Neural crest cell (in vitro differentiated cells): ENCODE data around the gene DSCAM. TPM values are rescaled to one million over a fixed set of nuclear protein-coding genes. Genes with fewer than 3 reads are reported as not detected.

ENCODE experiments used
- DNase-seq: peaks from one replicate; pipeline ENCODE4 v3.0.0; 2021; ENCODE audit warnings: low read depth, mixed read lengths, low spot score
- H3K27ac Mint-ChIP-seq: one replicate; pipeline ENCODE4 v1.8.0; 2021; ENCODE audit warnings: mild to moderate bottlenecking, mixed read lengths; ENCODE audit not compliant: unreplicated experiment
- H3K27me3 Mint-ChIP-seq: 2 replicates; pipeline ENCODE4 v1.8.0; 2021; ENCODE audit warnings: low read depth, mild to moderate bottlenecking, mixed read lengths
- H3K36me3 Mint-ChIP-seq: 2 replicates; pipeline ENCODE4 v1.8.0; 2021; ENCODE audit warnings: low read depth, mild to moderate bottlenecking, mixed read lengths
- H3K4me1 Mint-ChIP-seq: 2 replicates; pipeline ENCODE4 v1.8.0; 2021; ENCODE audit warnings: mixed read lengths
- H3K4me3 Mint-ChIP-seq: one replicate; pipeline ENCODE4 v1.8.0; 2021; ENCODE audit warnings: mild to moderate bottlenecking, mixed read lengths
- H3K9me3 Mint-ChIP-seq: 2 replicates; pipeline ENCODE4 v1.8.0; 2021; ENCODE audit warnings: mixed read lengths
- CTCF ChIP-seq: fragments of 200-600 bp; sonication (generic); conservative IDR thresholded peaks from 2 replicates; pipeline ENCODE4 v1.5.0; 2021; ENCODE audit warnings: antibody characterized with exemption, mild to moderate bottlenecking
- total RNA-seq: library from RNA; stranded (reverse); gene quantifications from 2 replicates; pipeline ENCODE4 v1.2.1, GENCODE V29; 2021

DSCAM gene
- total RNA-seq, 1 donor from 2014 or later: 0.19 TPM

- Mint-ChIP-seq H3K4me3 (no peak overlapping the region), H3K4me1 (peaks cover 17% of the 10 kb centered on the region), H3K27me3 (no peaks in the 10 kb centered on the region), H3K36me3 (no peaks in the 10 kb centered on the region), H3K27ac (no peak overlapping the region), H3K9me3 (peaks cover 2% of the 10 kb centered on the region)
- no peak for DNase-seq
- TF ChIP-seq CTCF: no peak
Measured at GRCh38 chr21:40639616-40640194, 207.3 kb downstream of the DSCAM start.

- Mint-ChIP-seq H3K36me3 (no peaks in the 10 kb centered on the region), H3K4me1 (peaks cover 17% of the 10 kb centered on the region), H3K9me3 (peaks cover 2% of the 10 kb centered on the region), H3K27me3 (peaks cover 3% of the 10 kb centered on the region), H3K4me3 (no peak overlapping the region), H3K27ac (no peak overlapping the region)
- no peak for DNase-seq
- no peak for TF ChIP-seq CTCF
Measured at GRCh38 chr21:40638466-40639251, 208.3 kb downstream of the DSCAM start.

GRCh38 chr21:40636026-40636425 is 210.9 kb downstream of the DSCAM start:
- H3K4me3 Mint-ChIP-seq: no peak overlapping the region
- H3K27me3 Mint-ChIP-seq: peaks cover 3% of the 10 kb centered on the region
- DNase-seq: no peak
- no peaks in the 10 kb centered on the region for H3K9me3 Mint-ChIP-seq
- H3K36me3 Mint-ChIP-seq: no peaks in the 10 kb centered on the region
- H3K27ac Mint-ChIP-seq: no peak overlapping the region
- no peak for TF ChIP-seq CTCF
- peaks cover 15% of the 10 kb centered on the region for H3K4me1 Mint-ChIP-seq

DNA sequence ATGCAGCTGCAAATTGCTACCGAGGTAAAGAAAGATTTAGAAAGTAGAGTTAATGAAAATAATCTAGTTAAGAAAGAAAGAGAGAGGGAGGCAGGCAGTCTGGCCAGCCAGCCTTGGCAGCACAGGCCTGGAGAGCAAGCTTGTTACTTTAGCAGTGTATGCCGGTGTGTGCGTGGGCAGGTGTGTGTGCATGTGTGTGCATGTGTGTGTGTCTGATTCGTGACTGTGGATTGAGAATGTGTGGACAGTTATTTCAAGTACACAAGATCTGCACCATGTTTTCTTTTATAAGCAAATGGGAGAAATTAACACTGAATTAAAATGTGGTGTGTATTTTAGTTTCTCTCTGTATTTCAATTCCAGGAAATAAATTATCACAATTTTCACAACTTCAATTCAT is 211.6 kb downstream of the DSCAM start:
- no peak for DNase-seq
- Mint-ChIP-seq H3K4me1 (peaks cover 8% of the 10 kb centered on the region), H3K9me3 (no peaks in the 10 kb centered on the region), H3K4me3 (no peak overlapping the region), H3K27ac (no peak overlapping the region), H3K36me3 (no peaks in the 10 kb centered on the region), H3K27me3 (peaks cover 3% of the 10 kb centered on the region)
- no peak for TF ChIP-seq CTCF

GRCh38 chr21:40634141-40634540 is 212.8 kb downstream of the DSCAM start:
- no peak for TF ChIP-seq CTCF
- H3K9me3 Mint-ChIP-seq: no peaks in the 10 kb centered on the region
- no peak for DNase-seq
- H3K36me3 Mint-ChIP-seq: no peaks in the 10 kb centered on the region
- H3K27me3 Mint-ChIP-seq: peaks cover 3% of the 10 kb centered on the region
- peaks cover 3% of the 10 kb centered on the region for H3K4me1 Mint-ChIP-seq
- H3K4me3 Mint-ChIP-seq: no peak overlapping the region
- no peak overlapping the region for H3K27ac Mint-ChIP-seq
